Tibial artery (tissue), 4 donors: ENCODE data around the gene ITLN1.

Source experiments
- DNase-seq, 2 donors: peaks; one replicate each; pipeline ENCODE4 v3.0.0-alpha.2; 2019
- H3K27ac ChIP-seq, 2 donors: fragments of 200-600 bp; sonication (generic) in 1 of 2; 1 replicate in 1 of 2; 2 replicates in 1 of 2; pipeline ENCODE4 v1.5.1; 2018 to 2019; ENCODE audit warnings: mild to moderate bottlenecking in 1 of 2
- H3K27me3 ChIP-seq, 2 donors: fragments of 200-600 bp; sonication (generic) in 1 of 2; one replicate each; pipeline versions ENCODE4 v1.5.1 to v1.6.0; 2016 to 2019
- H3K36me3 ChIP-seq, 3 donors: fragments of 200-600 bp; sonication (generic) in 2 of 3; one replicate each; pipeline ENCODE4 v1.5.1; 2016 to 2019; ENCODE audit warnings: mild to moderate bottlenecking in 2 of 3
- H3K4me1 ChIP-seq, 4 donors: fragments of 200-600 bp; sonication (generic) in 2 of 4; 1 replicate in 3 of 4; 2 replicates in 1 of 4; pipeline ENCODE4 v1.5.1; 2016 to 2019
- H3K4me3 ChIP-seq, 2 donors: fragments of 200-600 bp; sonication (generic) in 1 of 2; 1 replicate in 1 of 2; 2 replicates in 1 of 2; pipeline ENCODE4 v1.5.1; 2018 to 2019; ENCODE audit warnings: mild to moderate bottlenecking in 2 of 2
- H3K9me3 ChIP-seq, 3 donors: fragments of 200-600 bp; sonication (generic) in 1 of 3; one replicate each; pipeline ENCODE4 v1.5.1; 2016 to 2019
- intact Hi-C: fragments of 100-400 bp; cut with DNase I; formaldehyde crosslinking; loops from one replicate; pipeline ENCODE4 v1.15.0; 2023; ENCODE audit warnings: low total_unique reads
- TF ChIP-seq, protein P1 (sequence below), 2 experiments: fragments of 200-600 bp in 1 of 2; fragments of 450-650 bp in 1 of 2; IDR thresholded peaks; one replicate each; pipeline ENCODE4 v1.5.1; 2017 to 2019; ENCODE audit warnings: antibody characterized with exemption in 2 of 2, mild to moderate bottlenecking in 1 of 2, moderate library complexity in 1 of 2

The ITLN1 gene

DNA sequence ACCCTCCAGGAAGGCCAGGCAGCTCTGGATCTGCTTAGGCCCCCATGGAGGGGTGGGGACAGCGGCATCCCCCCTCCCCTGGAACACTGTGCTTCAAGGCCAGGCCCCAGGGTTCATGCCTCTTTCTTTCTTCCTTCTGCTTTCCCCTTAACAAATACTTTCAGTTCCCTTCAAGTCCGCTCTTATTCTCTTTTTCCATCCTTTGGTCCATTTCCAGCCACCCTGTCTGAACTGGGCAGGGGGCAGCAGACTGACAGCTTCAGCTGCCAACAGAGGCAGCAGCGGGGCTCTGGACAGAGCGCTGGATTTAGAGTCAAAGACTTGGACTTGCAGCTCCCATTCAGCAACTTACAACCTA, 21.2 kb downstream of the ITLN1 start:
- intact Hi-C loops: no loop called here
- Histone ChIP-seq H3K4me3 (no peak overlapping the region), H3K36me3 (no peaks in the 10 kb centered on the region), H3K9me3 (no peaks in the 10 kb centered on the region), H3K27me3 (no peaks in the 10 kb centered on the region), H3K27ac (no peak overlapping the region), H3K4me1 (no peaks in the 10 kb centered on the region)
- peak in 1 of 2 donors; percentile 31 for DNase-seq
- TF ChIP-seq, protein P1, sequence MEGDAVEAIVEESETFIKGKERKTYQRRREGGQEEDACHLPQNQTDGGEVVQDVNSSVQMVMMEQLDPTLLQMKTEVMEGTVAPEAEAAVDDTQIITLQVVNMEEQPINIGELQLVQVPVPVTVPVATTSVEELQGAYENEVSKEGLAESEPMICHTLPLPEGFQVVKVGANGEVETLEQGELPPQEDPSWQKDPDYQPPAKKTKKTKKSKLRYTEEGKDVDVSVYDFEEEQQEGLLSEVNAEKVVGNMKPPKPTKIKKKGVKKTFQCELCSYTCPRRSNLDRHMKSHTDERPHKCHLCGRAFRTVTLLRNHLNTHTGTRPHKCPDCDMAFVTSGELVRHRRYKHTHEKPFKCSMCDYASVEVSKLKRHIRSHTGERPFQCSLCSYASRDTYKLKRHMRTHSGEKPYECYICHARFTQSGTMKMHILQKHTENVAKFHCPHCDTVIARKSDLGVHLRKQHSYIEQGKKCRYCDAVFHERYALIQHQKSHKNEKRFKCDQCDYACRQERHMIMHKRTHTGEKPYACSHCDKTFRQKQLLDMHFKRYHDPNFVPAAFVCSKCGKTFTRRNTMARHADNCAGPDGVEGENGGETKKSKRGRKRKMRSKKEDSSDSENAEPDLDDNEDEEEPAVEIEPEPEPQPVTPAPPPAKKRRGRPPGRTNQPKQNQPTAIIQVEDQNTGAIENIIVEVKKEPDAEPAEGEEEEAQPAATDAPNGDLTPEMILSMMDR (IDR thresholded peaks at IDR 0.05): no peak

DNA sequence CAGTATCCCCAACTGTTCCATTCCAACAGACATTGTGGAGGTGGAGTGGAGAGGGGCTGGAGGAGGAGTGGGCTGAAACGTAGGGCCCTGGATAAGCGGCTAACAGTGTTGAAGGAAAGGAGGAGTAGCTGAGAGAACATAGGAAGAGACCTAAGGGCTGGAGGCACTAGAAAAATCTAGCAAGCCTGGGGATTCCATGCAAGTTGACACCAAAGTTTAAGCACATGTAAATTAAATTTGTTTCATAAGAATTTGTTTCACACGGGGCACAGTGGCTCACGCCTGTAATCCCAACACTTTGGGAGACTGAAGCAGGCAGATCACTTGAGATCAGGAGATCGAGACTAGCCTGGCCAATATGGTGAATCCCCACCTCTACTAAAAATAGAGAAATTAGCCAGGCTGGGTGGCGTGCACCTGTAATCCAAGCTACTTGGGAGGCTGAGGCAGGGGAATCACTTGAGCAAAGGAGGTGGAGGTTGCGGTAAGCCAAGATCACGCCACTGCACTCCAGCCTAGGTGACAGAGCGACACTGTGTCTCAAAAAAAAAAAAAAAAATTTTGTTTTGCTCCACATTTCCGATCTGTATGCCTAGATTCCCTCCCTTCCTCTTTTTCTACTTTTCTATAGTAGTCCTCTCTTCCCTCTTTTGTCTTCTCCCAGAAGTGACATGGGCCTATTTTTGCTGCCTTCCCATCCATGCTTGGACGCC, 21.8 kb downstream of the ITLN1 start:
- H3K4me1 ChIP-seq: no peaks in the 10 kb centered on the region

DNA sequence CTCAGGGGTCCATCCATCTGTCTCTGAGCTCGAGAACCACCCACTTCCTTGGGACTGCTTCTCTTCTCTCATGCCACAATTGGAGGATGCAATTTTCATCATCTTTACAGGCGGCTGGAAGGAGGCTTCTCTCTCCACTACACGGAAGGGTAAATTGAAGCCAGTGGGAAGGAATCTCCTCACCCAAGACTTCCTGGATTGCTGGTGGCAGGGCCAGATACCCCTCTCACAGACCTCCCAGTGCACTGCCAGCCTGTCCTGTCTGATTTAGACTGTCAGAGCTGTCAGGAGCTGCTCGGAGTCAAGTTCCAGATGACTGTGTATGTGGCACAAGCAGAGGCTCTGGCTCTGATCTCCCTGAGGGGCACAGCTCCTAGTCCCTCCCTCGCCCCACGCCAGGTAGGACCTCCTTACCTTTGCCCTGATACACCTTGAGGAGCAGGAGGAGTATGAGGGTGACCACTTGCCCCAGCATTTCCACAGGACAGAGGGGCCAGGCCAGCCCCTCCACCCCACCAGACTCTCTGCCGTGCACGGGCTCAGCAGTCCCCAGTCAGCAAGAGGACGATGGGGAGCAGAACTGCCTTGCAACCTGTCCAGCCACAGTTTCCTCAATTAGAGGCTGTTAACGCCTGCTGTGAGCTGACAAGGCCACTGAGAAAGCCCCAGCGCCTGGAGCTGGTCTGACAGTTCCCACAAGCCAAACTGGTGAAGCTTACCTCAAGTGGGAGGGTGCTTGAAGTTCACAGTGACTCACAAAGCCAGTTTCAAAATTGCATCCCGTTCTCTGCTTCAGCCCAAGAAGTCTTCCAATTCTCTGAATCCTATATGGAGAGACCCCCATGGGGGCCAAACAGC, 22.5 kb downstream of the ITLN1 start, which contains the start of gene CD244:
Gene CD244 (minus strand): TSS at position 685 of the 858 bp plus-strand sequence. CDS start 210 bp downstream, at position 475.
- Histone ChIP-seq H3K4me3 (no peak within 1 kb of the TSS), H3K9me3 (no peaks in the 10 kb centered on the region), H3K4me1 (no peaks in the 10 kb centered on the region), H3K27ac (no peak within 1 kb of the TSS), H3K27me3 (no peaks in the 10 kb centered on the region), H3K36me3 (no peaks in the 10 kb centered on the region)
- DNase-seq: no peak
- intact Hi-C loops: no loop called here
- TF ChIP-seq, protein P1 (IDR thresholded peaks at IDR 0.05): no peak

More for the DNA sequence above, 21.8 kb downstream of the ITLN1 start:
- no peaks in the 10 kb centered on the region for H3K27me3 ChIP-seq
- no peak overlapping the region for H3K27ac ChIP-seq
- H3K9me3 ChIP-seq: no peaks in the 10 kb centered on the region
- intact Hi-C loops: no loop called here
- H3K36me3 ChIP-seq: no peaks in the 10 kb centered on the region
- no peak for DNase-seq
- TF ChIP-seq, protein P1 (IDR thresholded peaks at IDR 0.05): no peak
- no peak overlapping the region for H3K4me3 ChIP-seq

DNA sequence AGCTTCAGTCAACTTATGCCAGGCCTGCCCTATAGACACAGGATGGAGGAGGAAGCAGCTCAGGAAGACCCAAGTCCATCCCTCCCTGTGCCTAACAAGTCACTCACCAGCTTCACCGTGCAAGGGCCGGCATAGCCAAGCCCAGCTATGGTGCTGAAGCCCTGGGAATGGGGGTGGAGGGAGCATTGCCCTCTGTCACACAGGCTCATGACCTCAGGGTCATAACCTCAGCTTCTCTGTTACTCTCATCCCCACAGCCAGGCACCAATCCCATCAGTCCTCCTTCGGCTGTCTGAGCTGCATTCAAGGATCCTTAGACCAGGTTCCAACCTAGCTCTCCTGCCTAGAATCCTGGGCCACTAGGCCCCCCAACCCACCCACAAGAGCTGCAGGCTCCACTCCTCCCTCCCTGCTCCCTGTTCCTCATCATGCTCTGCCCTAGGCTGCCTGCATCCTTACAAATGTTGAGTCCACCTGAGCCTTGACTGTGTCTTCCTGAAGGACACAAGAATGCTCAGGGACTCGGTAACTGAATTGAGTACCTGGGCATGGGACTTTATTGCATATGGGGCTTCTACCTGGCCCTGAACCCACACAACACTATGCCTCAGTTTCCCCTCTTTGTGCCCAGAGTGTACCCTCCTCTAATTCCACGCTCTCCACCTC, 24.0 kb downstream of the ITLN1 start:
- intact Hi-C loops: no loop called here
- Histone ChIP-seq H3K36me3 (no peaks in the 10 kb centered on the region), H3K9me3 (no peaks in the 10 kb centered on the region), H3K4me1 (no peaks in the 10 kb centered on the region), H3K27ac (no peak overlapping the region), H3K27me3 (no peaks in the 10 kb centered on the region), H3K4me3 (no peak overlapping the region)
- no peak for DNase-seq
- TF ChIP-seq, protein P1 (IDR thresholded peaks at IDR 0.05): no peak

DNA sequence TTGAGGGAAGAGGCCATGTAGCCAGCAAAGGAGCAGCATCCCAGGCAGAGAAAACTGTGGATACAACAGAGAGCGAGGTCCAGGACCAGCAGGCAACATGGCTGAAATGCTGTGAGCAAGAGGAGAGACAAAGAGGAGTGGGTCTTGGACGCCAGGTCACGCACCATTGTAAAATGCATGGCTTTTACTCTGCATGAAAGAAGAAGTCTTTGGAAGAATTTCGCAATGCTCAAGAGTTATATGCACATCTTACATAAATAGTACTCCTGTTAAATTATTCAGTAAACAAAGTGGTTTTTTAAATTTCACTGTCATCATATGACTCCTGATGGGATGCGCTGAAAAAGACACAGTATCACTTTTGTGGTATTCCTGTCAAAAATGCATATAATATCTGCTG, 25.8 kb downstream of the ITLN1 start:
- H3K36me3 ChIP-seq: no peaks in the 10 kb centered on the region
- H3K27me3 ChIP-seq: no peaks in the 10 kb centered on the region
- intact Hi-C loops: no loop called here
- no peaks in the 10 kb centered on the region for H3K4me1 ChIP-seq
- no peak for DNase-seq
- H3K4me3 ChIP-seq: no peak overlapping the region
- H3K9me3 ChIP-seq: no peaks in the 10 kb centered on the region
- TF ChIP-seq, protein P1 (IDR thresholded peaks at IDR 0.05): no peak
- no peak overlapping the region for H3K27ac ChIP-seq
